ENCODE results near the gene SUPT5H. TPM values are rescaled to one million over a fixed set of nuclear protein-coding genes. Genes with fewer than 3 reads are reported as not detected.
A peak's percentile ranks its signal among the peaks of the same experiment; 100 is the strongest.

SUPT5H gene
- total and polyA plus RNA-seq, 2 of the 13 experiments (the other 11 are each of a cell fraction or from before 2014, with no cell fraction given) = 48.2 to 51.7 TPM

- TF ChIP-seq SAP130 (CRISPR knock-in tag; IDR thresholded peaks at IDR 0.05; ENCODE audit: low read depth) (peak; percentile 99), ZNF484 (CRISPR knock-in tag; IDR thresholded peaks at IDR 0.05; ENCODE audit: borderline replicate concordance, low read depth) (no peak), ZNF800 (CRISPR knock-in tag; IDR thresholded peaks at IDR 0.05) (peak; percentile 64; the same call in 1 of the 2 replicates), ZNF205 (CRISPR knock-in tag; IDR thresholded peaks at IDR 0.05) (no peak), AFF4 (CRISPR knock-in tag; IDR thresholded peaks at IDR 0.05) (no peak), SIX1 (CRISPR knock-in tag; IDR thresholded peaks at IDR 0.05; ENCODE audit: borderline replicate concordance) (peak; percentile 38; the same call in 1 of the 2 replicates), MNT (IDR thresholded peaks at IDR 0.05) (peak; percentile 62), SNAPC4 (CRISPR knock-in tag; IDR thresholded peaks at IDR 0.05) (peak; percentile 77), DBP (CRISPR knock-in tag; IDR thresholded peaks at IDR 0.05; ENCODE audit: not compliant biosample characterization) (no peak), NR0B2 (CRISPR knock-in tag; IDR thresholded peaks at IDR 0.05) (peak; percentile 79; the same call in 1 of the 2 replicates), ZNF333 (CRISPR knock-in tag; IDR thresholded peaks at IDR 0.05; ENCODE audit: borderline replicate concordance) (peak; percentile 84; the same call in 1 of the 2 replicates), ZSCAN31 (CRISPR knock-in tag; IDR thresholded peaks at IDR 0.05; ENCODE audit: low read depth) (peak; percentile 42; the same call in 1 of the 2 replicates)
These were observed at the start of gene SUPT5H (continued) for GRCh38 chr19:39445196-39446111.
